Measurements from ENCODE around the gene ALX3. TPM values are rescaled to one million over a fixed set of nuclear protein-coding genes. Genes with fewer than 3 reads are reported as not detected.

ALX3 gene
- total RNA-seq, 1 experiment from 2014 or later: 0.15 TPM

DNA sequence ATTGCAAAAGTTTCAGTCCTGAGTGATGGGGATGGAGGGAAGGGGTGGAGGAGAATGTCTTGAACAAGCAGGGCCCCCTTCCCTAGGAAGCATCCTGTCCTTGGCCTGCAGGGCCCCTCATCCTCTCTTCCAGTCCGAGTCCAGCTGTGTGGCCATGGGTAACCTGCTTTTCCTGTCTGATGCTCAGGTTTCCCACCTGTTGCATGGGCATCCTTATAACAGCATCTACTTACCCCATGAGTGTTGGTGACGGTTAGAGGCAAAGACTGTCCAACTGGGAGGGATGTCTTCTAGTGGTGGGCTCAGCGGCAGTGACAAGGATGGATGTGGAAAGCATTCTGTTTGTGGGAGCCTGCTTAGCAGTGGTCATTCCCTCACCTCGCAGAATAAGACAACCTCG lies 43.7 kb upstream of the ALX3 start:
- no peak overlapping the region for H3K4me3 Mint-ChIP-seq
- DNase-seq (ENCODE audit: low spot score) (no peak), ATAC-seq (no peak)
- no peaks in the 10 kb centered on the region; the same call in 1 of the 2 replicates for H3K9me3 Mint-ChIP-seq
- H3K27ac Mint-ChIP-seq: no peak overlapping the region
- POLR2A ChIA-PET: no interaction called here
- H3K27me3 Mint-ChIP-seq (ENCODE audit: low read depth): no peaks in the 10 kb centered on the region; the same call in 1 of the 2 replicates
- TF ChIP-seq RORB (CRISPR knock-in tag; IDR thresholded peaks at IDR 0.05): no peak
- TF ChIP-seq, protein P1, sequence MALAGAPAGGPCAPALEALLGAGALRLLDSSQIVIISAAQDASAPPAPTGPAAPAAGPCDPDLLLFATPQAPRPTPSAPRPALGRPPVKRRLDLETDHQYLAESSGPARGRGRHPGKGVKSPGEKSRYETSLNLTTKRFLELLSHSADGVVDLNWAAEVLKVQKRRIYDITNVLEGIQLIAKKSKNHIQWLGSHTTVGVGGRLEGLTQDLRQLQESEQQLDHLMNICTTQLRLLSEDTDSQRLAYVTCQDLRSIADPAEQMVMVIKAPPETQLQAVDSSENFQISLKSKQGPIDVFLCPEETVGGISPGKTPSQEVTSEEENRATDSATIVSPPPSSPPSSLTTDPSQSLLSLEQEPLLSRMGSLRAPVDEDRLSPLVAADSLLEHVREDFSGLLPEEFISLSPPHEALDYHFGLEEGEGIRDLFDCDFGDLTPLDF (CRISPR knock-in tag; IDR thresholded peaks at IDR 0.05): no peak
- H3K4me1 Mint-ChIP-seq: 0 out of 2 replicates have a peak, but pooled peaks cover 4% of the 10 kb centered on the region
- CTCF ChIA-PET: interaction anchor here (0.7 to 7.1 kb wide), 6 partner anchors 9 to 60 kb away, joined by 3 to 95 read pairs (median 4); no protein-coding TSS in a partner anchor
- no peaks in the 10 kb centered on the region for H3K36me3 Mint-ChIP-seq

DNA sequence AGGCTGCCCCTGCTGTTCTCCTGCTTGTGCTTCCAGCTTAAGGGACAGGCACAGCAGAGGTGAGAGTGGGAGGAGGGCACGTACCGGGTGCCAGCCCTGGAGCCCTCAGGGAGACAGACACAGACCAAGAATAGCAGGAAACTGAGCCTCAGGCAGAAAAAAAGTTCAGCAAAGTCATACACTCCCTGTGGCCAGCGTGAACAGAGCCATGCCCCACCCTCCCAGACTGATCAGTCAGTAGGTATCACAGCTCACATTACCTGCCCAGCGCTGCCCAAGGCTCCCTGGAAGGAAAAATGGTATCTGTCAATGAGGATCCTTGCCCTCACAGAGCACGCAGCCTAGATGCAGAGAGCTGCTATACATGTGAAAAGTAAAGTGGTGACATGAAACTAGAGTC lies 43.1 kb upstream of the ALX3 start:
- DNase-seq (ENCODE audit: low spot score) (no peak), ATAC-seq (no peak)
- ChIA-PET CTCF (interaction anchor here (0.7 to 7.1 kb wide), 6 partner anchors 17 to 60 kb away, joined by 3 to 95 read pairs (median 4); partner anchors contain the start of gene SLC6A17), POLR2A (no interaction called here)
- Mint-ChIP-seq H3K27ac (no peak overlapping the region), H3K27me3 (ENCODE audit: low read depth) (no peaks in the 10 kb centered on the region; the same call in 1 of the 2 replicates), H3K4me3 (no peak overlapping the region), H3K4me1 (0 out of 2 replicates have a peak, but pooled peaks cover 4% of the 10 kb centered on the region), H3K9me3 (no peaks in the 10 kb centered on the region; the same call in 1 of the 2 replicates), H3K36me3 (no peaks in the 10 kb centered on the region)
- TF ChIP-seq, protein P2, sequence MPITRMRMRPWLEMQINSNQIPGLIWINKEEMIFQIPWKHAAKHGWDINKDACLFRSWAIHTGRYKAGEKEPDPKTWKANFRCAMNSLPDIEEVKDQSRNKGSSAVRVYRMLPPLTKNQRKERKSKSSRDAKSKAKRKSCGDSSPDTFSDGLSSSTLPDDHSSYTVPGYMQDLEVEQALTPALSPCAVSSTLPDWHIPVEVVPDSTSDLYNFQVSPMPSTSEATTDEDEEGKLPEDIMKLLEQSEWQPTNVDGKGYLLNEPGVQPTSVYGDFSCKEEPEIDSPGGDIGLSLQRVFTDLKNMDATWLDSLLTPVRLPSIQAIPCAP (CRISPR knock-in tag; IDR thresholded peaks at IDR 0.05): no peak
- TF ChIP-seq TEAD1 (CRISPR knock-in tag; IDR thresholded peaks at IDR 0.05) (no peak), NFATC4 (CRISPR knock-in tag; IDR thresholded peaks at IDR 0.05) (no peak), FOXJ3 (CRISPR knock-in tag; IDR thresholded peaks at IDR 0.05; ENCODE audit: borderline replicate concordance) (no peak), EMX1 (CRISPR knock-in tag; IDR thresholded peaks at IDR 0.05) (no peak), MXD4 (CRISPR knock-in tag; IDR thresholded peaks at IDR 0.05; ENCODE audit: borderline replicate concordance) (no peak)
- TF ChIP-seq, protein P3, sequence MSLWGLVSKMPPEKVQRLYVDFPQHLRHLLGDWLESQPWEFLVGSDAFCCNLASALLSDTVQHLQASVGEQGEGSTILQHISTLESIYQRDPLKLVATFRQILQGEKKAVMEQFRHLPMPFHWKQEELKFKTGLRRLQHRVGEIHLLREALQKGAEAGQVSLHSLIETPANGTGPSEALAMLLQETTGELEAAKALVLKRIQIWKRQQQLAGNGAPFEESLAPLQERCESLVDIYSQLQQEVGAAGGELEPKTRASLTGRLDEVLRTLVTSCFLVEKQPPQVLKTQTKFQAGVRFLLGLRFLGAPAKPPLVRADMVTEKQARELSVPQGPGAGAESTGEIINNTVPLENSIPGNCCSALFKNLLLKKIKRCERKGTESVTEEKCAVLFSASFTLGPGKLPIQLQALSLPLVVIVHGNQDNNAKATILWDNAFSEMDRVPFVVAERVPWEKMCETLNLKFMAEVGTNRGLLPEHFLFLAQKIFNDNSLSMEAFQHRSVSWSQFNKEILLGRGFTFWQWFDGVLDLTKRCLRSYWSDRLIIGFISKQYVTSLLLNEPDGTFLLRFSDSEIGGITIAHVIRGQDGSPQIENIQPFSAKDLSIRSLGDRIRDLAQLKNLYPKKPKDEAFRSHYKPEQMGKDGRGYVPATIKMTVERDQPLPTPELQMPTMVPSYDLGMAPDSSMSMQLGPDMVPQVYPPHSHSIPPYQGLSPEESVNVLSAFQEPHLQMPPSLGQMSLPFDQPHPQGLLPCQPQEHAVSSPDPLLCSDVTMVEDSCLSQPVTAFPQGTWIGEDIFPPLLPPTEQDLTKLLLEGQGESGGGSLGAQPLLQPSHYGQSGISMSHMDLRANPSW (CRISPR knock-in tag; conservative IDR thresholded peaks at IDR 0.05; ENCODE audit: low read depth): no peak
- TF ChIP-seq, protein P4, sequence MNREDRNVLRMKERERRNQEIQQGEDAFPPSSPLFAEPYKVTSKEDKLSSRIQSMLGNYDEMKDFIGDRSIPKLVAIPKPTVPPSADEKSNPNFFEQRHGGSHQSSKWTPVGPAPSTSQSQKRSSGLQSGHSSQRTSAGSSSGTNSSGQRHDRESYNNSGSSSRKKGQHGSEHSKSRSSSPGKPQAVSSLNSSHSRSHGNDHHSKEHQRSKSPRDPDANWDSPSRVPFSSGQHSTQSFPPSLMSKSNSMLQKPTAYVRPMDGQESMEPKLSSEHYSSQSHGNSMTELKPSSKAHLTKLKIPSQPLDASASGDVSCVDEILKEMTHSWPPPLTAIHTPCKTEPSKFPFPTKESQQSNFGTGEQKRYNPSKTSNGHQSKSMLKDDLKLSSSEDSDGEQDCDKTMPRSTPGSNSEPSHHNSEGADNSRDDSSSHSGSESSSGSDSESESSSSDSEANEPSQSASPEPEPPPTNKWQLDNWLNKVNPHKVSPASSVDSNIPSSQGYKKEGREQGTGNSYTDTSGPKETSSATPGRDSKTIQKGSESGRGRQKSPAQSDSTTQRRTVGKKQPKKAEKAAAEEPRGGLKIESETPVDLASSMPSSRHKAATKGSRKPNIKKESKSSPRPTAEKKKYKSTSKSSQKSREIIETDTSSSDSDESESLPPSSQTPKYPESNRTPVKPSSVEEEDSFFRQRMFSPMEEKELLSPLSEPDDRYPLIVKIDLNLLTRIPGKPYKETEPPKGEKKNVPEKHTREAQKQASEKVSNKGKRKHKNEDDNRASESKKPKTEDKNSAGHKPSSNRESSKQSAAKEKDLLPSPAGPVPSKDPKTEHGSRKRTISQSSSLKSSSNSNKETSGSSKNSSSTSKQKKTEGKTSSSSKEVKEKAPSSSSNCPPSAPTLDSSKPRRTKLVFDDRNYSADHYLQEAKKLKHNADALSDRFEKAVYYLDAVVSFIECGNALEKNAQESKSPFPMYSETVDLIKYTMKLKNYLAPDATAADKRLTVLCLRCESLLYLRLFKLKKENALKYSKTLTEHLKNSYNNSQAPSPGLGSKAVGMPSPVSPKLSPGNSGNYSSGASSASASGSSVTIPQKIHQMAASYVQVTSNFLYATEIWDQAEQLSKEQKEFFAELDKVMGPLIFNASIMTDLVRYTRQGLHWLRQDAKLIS (CRISPR knock-in tag; IDR thresholded peaks at IDR 0.05; ENCODE audit: borderline replicate concordance): no peak
- TF ChIP-seq, protein P5, sequence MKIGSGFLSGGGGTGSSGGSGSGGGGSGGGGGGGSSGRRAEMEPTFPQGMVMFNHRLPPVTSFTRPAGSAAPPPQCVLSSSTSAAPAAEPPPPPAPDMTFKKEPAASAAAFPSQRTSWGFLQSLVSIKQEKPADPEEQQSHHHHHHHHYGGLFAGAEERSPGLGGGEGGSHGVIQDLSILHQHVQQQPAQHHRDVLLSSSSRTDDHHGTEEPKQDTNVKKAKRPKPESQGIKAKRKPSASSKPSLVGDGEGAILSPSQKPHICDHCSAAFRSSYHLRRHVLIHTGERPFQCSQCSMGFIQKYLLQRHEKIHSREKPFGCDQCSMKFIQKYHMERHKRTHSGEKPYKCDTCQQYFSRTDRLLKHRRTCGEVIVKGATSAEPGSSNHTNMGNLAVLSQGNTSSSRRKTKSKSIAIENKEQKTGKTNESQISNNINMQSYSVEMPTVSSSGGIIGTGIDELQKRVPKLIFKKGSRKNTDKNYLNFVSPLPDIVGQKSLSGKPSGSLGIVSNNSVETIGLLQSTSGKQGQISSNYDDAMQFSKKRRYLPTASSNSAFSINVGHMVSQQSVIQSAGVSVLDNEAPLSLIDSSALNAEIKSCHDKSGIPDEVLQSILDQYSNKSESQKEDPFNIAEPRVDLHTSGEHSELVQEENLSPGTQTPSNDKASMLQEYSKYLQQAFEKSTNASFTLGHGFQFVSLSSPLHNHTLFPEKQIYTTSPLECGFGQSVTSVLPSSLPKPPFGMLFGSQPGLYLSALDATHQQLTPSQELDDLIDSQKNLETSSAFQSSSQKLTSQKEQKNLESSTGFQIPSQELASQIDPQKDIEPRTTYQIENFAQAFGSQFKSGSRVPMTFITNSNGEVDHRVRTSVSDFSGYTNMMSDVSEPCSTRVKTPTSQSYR (CRISPR knock-in tag; IDR thresholded peaks at IDR 0.05): no peak
- TF ChIP-seq, protein P6, sequence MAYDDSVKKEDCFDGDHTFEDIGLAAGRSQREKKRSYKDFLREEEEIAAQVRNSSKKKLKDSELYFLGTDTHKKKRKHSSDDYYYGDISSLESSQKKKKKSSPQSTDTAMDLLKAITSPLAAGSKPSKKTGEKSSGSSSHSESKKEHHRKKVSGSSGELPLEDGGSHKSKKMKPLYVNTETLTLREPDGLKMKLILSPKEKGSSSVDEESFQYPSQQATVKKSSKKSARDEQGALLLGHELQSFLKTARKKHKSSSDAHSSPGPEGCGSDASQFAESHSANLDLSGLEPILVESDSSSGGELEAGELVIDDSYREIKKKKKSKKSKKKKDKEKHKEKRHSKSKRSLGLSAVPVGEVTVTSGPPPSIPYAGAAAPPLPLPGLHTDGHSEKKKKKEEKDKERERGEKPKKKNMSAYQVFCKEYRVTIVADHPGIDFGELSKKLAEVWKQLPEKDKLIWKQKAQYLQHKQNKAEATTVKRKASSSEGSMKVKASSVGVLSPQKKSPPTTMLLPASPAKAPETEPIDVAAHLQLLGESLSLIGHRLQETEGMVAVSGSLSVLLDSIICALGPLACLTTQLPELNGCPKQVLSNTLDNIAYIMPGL (CRISPR knock-in tag; IDR thresholded peaks at IDR 0.05): no peak

Data from WTC11 (cell line).